Rectal smooth muscle tissue (tissue), 1 donor: ENCODE measurements around the gene RBMS1.
"Not testable (repeated sequence)": the region's sequence is repeated elsewhere in the genome, so short reads cannot be mapped to it uniquely, and the experiment has no call there.

Experiments
- H3K27ac ChIP-seq: one replicate; pipeline ENCODE4 v1.7.0; 2013; ENCODE audit warnings: low read depth, low read length, inconsistent platforms
- H3K27me3 ChIP-seq: one replicate; pipeline ENCODE4 v1.7.0; 2013; ENCODE audit warnings: low read length; ENCODE audit not compliant: control insufficient read depth, insufficient read depth
- H3K36me3 ChIP-seq: one replicate; pipeline ENCODE4 v1.7.0; 2013; ENCODE audit warnings: low read length; ENCODE audit not compliant: control insufficient read depth, insufficient read depth
- H3K4me1 ChIP-seq: one replicate; pipeline ENCODE4 v1.7.0; 2013; ENCODE audit warnings: low read length; ENCODE audit not compliant: control insufficient read depth, insufficient read depth
- H3K4me3 ChIP-seq: one replicate; pipeline ENCODE4 v1.7.0; 2013; ENCODE audit warnings: low read length
- H3K9ac ChIP-seq: one replicate; pipeline ENCODE4 v1.7.0; 2013; ENCODE audit warnings: low read length

The RBMS1 gene

DNA sequence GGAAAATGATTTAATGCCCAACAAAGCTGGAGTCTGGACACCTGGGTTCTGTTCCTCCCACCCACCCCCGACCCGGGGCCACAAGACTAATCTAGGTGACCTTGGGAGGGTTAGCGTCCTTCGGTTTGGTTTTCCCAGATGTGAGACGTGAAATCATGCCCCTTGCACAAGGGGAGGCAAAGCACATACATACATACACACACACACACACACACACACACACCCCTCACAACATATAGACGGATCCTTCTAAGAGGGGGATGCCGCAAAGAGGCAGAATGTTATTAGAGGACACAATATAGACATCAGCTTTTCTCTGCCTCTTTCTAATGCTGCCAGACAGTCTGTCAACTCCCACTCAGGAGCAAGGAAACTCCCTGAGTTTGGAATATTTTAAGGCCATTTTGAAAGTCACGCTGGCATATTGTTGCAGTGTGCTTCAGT lies 616 bp upstream of the RBMS1 start:
- H3K27ac ChIP-seq = peak overlapping the region; percentile 97
- H3K9ac ChIP-seq = no peak overlapping the region
- H3K4me1 ChIP-seq = peaks cover 14% of the 10 kb centered on the region
- peak overlapping the region; percentile 77 for H3K4me3 ChIP-seq
- no peaks in the 10 kb centered on the region for H3K36me3 ChIP-seq
- no peaks in the 10 kb centered on the region for H3K27me3 ChIP-seq

DNA sequence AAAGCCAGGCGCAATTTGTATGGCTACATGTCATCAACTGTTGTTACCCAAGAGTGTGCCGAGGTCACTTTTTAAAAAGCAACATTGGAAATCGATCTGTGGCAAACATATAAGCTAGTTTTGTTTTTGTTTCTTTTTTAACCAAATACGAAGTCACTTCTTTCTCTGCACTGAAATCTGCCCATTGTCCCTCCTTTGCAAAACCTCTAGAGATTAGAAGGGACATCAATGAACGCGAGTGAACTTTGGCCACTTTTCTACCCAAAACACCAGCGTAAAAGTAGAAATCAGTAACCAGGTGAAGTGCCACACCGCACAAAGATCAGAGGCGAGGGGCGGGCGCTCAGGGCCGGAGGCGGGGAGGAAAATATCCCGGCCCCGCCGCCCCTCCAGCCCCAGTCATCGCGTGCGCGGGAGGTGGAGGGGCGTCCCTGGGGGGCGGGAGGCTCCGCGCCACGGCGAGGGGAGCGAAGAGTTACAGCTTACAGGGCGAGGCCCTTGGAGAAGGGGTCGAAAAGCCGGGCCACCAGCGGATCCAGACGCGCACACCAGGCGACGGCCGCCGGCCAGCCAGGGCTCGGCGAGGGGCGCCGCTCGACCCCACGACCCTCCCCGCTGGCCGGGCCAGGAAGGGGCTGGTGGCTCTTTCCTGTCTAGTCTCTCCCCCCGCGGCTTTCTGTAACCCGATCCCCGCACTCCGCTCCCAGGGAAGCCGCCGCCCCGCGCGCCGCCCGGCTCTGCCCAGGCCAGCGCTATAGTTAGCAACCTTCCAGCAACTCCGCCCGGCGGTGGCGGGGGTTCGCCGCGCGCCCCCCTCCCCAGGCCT lies 993 bp downstream of the RBMS1 start:
- Histone ChIP-seq H3K36me3 (no peaks in the 10 kb centered on the region), H3K9ac (peak overlapping the region; percentile 62), H3K4me1 (peaks cover 14% of the 10 kb centered on the region), H3K27ac (peak overlapping the region; percentile 97), H3K4me3 (peak overlapping the region; percentile 86), H3K27me3 (no peaks in the 10 kb centered on the region)

DNA sequence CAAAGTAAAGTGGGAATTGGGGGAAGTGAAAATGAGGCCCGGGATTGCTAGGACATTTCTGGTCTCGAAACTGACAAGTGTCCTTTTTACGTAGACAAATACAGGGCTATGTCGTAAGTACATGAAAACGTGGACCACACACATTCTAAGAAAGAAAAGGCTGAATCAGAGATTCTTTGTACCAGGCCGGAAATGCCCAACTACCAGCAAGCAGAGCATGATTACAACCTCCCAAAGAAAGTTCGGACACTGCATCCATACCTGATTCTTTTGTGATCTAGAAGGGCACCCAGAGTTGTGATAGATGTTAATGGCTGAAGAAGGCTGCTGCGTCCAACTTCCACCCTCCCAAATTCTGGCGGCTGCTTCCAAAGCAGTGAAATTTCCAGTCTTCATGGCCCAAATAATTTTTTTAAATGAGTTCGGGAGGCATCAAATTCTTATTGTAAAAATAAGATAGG lies 1.7 kb downstream of the RBMS1 start:
- peak overlapping the region; percentile 97 for H3K27ac ChIP-seq
- no peaks in the 10 kb centered on the region for H3K36me3 ChIP-seq
- H3K4me3 ChIP-seq = peak overlapping the region; percentile 86
- no peaks in the 10 kb centered on the region for H3K27me3 ChIP-seq
- H3K4me1 ChIP-seq = peaks cover 16% of the 10 kb centered on the region
- no peak overlapping the region for H3K9ac ChIP-seq

DNA sequence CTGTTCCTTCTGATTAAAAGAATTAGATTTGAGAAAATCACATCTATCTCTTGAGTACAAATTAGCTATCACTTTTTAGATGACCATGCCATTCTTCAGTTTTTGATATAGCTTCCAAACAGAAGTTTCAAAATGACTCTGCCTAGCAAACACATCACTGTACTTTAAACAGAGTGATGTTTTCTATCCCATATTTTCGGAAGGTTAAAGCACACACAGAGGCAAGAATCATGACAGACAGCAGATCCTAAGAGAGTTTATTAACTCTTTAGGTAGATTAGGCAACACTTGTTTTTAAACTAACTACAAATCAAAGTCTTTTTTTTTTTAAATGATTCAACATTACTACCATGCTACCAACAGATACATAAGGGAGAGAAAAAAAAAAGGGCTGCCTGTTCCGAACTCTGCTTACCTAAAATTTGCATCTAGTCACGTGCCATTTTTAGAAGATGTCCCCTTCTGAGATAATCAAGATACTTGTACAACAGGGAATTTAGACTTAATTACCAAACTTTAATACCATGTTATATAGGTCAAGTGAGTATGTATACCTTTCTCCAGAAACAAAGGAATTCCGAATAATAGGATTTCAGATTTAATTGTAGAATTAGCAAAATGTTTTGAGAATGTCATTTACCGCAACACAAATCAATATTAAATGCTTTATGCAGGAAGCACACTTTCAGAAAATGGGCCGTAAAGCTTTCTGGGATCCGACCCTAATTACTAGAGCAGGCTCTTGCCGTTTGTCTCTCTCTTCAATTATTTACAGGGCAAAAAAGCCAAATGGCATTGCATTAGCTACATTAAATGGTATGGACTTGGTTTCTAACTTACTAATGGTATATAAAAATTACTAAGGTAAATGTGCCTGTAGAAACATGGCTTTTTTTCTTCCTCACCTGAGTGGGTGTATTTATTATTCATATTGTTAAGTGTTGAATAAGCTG lies 2.6 kb downstream of the RBMS1 start:
- peaks cover 19% of the 10 kb centered on the region for H3K4me1 ChIP-seq
- peak overlapping the region; percentile 86 for H3K4me3 ChIP-seq
- H3K36me3 ChIP-seq = no peaks in the 10 kb centered on the region
- H3K27ac ChIP-seq = peak overlapping the region; percentile 97
- H3K27me3 ChIP-seq = no peaks in the 10 kb centered on the region
- H3K9ac ChIP-seq = no peak overlapping the region

DNA sequence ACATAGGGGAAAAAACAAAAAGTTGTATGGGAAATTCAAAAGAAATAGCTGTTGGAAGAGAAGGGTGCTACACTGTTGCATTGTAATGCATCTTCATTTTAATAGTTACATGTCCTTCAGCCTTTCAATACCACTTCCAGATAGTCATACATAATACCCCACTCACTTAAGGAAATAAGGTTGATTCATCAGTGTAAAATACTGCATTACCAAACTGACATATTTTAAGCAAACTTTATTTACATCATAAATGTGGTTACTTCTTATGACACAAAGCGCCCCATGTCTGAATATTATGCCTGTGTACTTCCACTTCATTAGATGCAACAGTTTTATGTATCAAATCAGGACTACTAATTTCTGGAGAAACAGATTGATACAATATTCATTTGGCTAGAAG lies 4.5 kb downstream of the RBMS1 start:
- Histone ChIP-seq H3K4me3 (no peak overlapping the region), H3K36me3 (no peaks in the 10 kb centered on the region), H3K27me3 (no peaks in the 10 kb centered on the region), H3K4me1 (peaks cover 19% of the 10 kb centered on the region), H3K27ac (no peak overlapping the region), H3K9ac (no peak overlapping the region)

DNA sequence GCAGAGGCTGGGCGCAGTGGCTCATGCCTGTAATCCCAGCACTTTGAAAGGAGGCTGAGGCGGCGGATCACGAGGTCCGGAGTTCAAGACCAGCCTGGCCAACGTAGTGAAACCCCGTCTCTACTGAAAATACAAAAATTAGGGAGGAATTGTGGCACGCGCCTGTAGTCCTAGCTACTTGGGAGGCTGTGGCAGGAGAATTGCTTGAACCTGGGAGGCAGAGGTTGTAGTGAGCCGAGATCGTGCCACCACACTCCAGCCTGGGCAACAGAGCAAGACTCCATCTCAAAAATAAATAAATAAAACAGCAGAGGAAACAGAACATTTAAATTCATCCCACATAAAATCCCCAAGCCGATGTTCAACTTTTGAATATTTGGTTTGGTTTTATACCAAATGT lies 5.3 kb downstream of the RBMS1 start:
- H3K4me3 ChIP-seq, H3K9ac ChIP-seq, H3K27me3 ChIP-seq, H3K36me3 ChIP-seq, H3K27ac ChIP-seq: not testable (repeated sequence)
- H3K4me1 ChIP-seq = peaks cover 19% of the 10 kb centered on the region

DNA sequence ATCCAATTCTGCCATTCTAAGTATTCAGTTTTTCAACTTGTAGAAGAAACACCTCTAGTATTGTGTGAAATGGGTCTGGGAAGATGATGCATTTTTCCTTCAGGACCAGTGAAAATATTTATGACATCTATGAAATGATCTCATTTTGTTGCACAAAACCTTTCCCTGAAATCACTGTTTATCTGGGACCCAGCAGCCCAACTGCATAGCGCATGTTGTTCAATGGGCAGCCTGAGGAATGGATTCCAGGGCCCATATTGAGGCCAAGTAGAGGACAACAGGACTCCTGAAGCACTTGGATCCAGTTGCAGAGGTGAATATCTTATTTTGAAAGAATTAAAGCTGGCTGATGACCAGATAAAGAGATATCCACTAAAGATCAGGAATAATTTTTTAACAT lies 7.3 kb downstream of the RBMS1 start:
- no peak overlapping the region for H3K27ac ChIP-seq
- peaks cover 16% of the 10 kb centered on the region for H3K4me1 ChIP-seq
- no peak overlapping the region for H3K9ac ChIP-seq
- no peaks in the 10 kb centered on the region for H3K36me3 ChIP-seq
- no peaks in the 10 kb centered on the region for H3K27me3 ChIP-seq
- H3K4me3 ChIP-seq = no peak overlapping the region

DNA sequence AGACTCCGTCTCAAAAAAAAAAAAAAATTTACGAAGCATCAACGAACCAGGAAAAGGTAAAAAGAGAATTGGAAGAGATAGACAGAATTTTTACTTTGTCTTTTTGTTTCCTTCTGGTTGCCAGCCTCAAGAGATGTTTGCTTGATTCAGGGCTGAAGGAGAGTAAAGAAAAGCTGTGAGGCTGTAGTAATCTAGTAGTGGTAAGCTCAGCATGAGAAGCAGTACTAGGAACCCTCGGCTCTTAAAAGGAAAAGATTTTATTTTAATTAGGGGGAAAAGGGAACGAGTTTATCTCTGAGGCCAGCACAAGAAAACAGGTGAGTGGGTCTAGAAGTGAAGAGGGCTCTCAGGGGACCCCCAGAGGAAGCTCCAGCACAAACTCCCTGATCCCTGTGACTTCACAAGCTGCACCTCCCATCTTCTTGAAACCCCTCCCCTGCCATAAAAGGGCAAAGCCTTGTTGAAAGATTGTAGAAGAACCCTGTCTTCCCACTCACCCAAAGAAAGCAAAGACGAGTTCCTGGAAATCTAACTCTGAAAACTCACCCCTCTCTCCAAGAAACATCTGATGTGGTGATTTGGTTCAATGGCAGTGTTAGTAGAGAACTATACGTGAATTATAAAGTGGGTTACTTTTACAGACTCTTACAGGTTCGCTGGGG lies 8.6 kb downstream of the RBMS1 start:
- Histone ChIP-seq H3K36me3 (no peaks in the 10 kb centered on the region), H3K27ac (peak overlapping the region; percentile 32), H3K9ac (no peak overlapping the region), H3K4me3 (no peak overlapping the region), H3K4me1 (peaks cover 5% of the 10 kb centered on the region), H3K27me3 (no peaks in the 10 kb centered on the region)

DNA sequence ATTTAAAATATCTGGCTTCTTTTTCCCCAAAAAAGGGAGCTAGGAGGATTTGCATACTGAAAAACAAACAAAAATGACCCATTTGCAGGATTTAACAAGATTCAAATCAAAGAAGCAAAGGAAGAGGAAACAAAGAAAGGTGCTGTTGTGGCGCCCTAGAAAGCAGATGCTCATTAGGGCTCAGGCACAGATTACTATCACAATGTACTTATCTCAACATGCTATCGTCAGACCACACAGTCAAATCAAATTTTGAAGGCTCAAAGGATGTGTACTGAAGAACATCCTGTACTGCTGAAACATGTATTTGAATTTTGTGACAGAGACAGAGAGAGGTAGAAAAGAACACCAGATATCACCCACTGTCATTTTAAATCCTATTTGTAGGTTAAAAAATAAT lies 10.9 kb downstream of the RBMS1 start:
- H3K36me3 ChIP-seq = no peaks in the 10 kb centered on the region
- H3K9ac ChIP-seq = no peak overlapping the region
- H3K4me3 ChIP-seq = no peak overlapping the region
- no peaks in the 10 kb centered on the region for H3K27me3 ChIP-seq
- H3K4me1 ChIP-seq = peaks cover 5% of the 10 kb centered on the region
- no peak overlapping the region for H3K27ac ChIP-seq

DNA sequence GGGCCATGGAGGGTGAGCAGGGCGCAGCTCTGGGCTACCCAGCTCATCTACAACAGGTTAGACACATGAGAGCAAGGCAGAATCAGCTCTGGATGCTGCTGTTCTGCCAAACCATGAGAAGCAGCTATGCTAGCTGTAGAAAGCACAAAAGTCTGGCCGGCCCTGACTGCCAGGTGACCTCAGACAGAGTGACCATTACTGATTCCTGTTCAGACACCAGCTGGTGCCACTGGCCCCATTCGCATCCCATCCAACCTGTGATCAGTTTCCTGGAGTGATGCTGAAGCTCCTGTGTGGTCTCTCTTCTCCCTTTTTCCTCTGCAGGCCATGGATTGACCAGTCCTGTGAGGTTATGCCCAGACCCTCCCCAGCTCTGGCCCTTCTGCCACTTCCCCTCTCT lies 14.3 kb downstream of the RBMS1 start:
- Histone ChIP-seq H3K4me3 (no peak overlapping the region), H3K27ac (no peak overlapping the region), H3K36me3 (no peaks in the 10 kb centered on the region), H3K4me1 (peaks cover 5% of the 10 kb centered on the region), H3K9ac (no peak overlapping the region), H3K27me3 (no peaks in the 10 kb centered on the region)

DNA sequence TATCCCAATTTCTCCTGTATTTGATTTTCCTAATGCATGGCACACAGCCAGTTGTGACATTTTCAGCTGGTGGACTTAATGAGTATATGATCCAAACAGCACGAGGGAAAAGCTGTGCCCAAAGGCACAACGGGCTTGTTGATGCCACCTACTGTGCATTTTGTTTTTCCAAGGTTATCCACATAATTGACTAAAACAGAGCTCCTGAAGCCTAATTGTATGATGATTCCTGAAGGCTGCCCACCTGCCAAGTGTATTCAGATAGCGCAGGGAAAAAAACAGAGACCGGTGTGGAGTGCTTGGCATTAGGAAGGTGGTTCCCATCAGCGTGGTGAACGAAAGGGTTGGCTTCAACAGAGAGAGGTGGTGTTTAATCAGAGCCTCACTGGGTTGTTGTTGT lies 14.9 kb downstream of the RBMS1 start:
- Histone ChIP-seq H3K4me1 (peaks cover 6% of the 10 kb centered on the region), H3K36me3 (no peaks in the 10 kb centered on the region), H3K27me3 (no peaks in the 10 kb centered on the region), H3K4me3 (no peak overlapping the region), H3K27ac (no peak overlapping the region), H3K9ac (no peak overlapping the region)

DNA sequence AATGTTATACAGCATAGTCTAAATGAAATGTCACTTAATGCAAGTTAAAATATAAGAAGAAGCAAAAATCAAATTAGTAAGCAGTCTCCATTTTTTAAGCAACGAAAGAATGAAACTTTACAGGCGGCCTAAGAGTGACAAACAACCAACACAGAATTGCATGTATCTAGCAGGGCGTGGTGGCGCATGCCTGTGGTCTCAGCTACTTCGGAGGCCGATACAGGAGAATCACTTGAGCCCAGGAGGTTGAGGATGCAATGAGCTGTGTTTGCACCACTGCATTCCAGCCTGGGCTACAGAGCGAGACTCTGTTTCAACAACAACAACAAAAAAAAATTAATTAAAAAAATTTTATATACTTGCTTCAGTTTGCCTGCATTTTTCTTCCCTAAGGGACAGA lies 16.6 kb downstream of the RBMS1 start:
- H3K4me3 ChIP-seq = no peak overlapping the region
- peaks cover 20% of the 10 kb centered on the region for H3K4me1 ChIP-seq
- no peak overlapping the region for H3K9ac ChIP-seq
- no peaks in the 10 kb centered on the region for H3K27me3 ChIP-seq
- no peak overlapping the region for H3K27ac ChIP-seq
- no peaks in the 10 kb centered on the region for H3K36me3 ChIP-seq
